ENCODE data around the gene ZNF746. TPM values are rescaled to one million over a fixed set of nuclear protein-coding genes. Genes with fewer than 3 reads are reported as not detected.

ZNF746 gene
- total RNA-seq, 2 experiments from 2014 or later, result 18.5 to 19.8 TPM

DNA sequence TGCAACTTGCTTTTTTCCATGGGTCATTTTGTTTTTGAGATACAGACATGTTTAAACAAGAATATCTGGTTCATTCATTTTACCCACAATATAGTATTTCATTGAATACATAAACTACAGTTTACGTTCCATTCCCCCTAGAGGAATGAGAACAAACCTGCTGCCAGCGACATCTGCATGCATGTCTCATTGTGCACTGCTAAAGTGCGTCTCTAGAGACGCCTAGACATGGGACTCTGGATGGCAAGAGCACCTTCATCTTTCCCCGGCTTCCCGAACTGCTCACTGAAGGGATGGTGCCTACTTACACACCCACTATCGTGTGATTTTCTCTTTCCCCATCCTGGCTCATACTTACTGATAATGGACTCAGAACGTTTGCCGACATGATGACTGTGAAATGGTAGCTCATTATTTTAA lies 35.5 kb downstream of the ZNF746 start:
- Mint-ChIP-seq H3K36me3 (ENCODE audit: low read depth) (no peaks in the 10 kb centered on the region), H3K4me3 (no peak overlapping the region), H3K27me3 (peaks cover 21% of the 10 kb centered on the region), H3K27ac (no peak overlapping the region), H3K9me3 (no peaks in the 10 kb centered on the region), H3K4me1 (peaks cover 18% of the 10 kb centered on the region)
- no peak for DNase-seq
- POLR2A ChIA-PET, result interaction anchor here (0.7 to 3.0 kb wide), 2 partner anchors 20 to 34 kb away, joined by 5 to 8 read pairs; no protein-coding TSS in a partner anchor
- CTCF ChIA-PET, result interaction anchor here (1.3 to 2.4 kb wide), 3 partner anchors 21 to 886 kb away, joined by 3 to 22 read pairs (median 20); no protein-coding TSS in a partner anchor

DNA sequence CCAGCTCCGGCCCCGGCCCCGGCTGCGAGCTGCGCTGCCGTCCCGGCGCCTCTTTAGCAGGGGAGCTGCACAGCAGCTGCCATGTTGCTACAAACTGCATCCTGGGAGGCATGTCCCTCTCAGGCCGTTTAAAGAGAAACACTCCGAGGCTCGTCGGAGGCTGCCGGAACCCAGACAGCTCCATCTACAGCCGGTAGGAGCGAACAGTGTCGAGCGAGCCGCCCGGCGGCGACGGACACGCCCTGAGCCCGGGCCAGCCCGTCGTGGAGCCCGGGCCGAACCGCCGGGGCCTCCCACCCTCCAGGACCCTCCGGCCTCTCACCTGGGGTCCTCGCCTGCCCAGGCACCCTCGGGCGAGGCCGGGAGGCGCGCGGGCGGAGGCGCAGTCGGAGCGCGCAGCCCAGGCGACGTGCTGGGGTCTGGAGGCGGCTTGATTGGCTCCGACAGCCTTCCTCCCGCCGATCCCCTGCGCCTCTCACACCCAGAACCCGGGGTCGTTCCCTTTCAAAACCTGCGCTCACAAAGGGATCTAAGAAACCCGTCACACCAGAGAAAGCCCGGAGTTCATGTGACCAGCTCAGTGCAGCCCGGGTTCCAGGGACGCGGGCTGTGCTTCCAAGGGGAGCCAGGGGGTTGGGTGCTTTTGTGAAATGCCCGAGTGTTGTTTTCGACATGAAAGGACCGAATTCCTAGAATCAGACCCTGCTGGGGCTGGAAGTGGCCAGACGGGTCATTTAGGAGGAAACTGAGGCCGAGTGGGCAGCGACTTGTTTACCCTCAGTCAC lies 36.9 kb downstream of the ZNF746 start, which contains the start of gene ZNF777:
TSS of gene ZNF777 (minus strand) at position 570 of the 785 bp plus-strand sequence. CDS start 5,040 bp downstream, outside the sequence.
- ChIA-PET POLR2A (interaction anchor here (0.9 to 3.0 kb wide), 10 partner anchors 9 to 377 kb away, joined by 3 to 8 read pairs (median 4); partner anchors contain the start of genes ZNF398, ZNF425, ZNF783 and ZNF862), CTCF (interaction anchor here (0.7 to 2.4 kb wide), 22 partner anchors 12 to 884 kb away, joined by 3 to 22 read pairs (median 4); partner anchors contain the start of genes ZNF425 and ZNF783)
- H3K4me1 Mint-ChIP-seq, result peaks cover 18% of the 10 kb centered on the region
- H3K27me3 Mint-ChIP-seq, result peaks cover 21% of the 10 kb centered on the region
- peak; percentile 87 for DNase-seq
- H3K9me3 Mint-ChIP-seq, result no peaks in the 10 kb centered on the region
- peak within 1 kb of the TSS; percentile 78 for H3K4me3 Mint-ChIP-seq
- peak within 1 kb of the TSS; percentile 57 for H3K27ac Mint-ChIP-seq
- no peaks in the 10 kb centered on the region for H3K36me3 Mint-ChIP-seq (ENCODE audit: low read depth)

DNA sequence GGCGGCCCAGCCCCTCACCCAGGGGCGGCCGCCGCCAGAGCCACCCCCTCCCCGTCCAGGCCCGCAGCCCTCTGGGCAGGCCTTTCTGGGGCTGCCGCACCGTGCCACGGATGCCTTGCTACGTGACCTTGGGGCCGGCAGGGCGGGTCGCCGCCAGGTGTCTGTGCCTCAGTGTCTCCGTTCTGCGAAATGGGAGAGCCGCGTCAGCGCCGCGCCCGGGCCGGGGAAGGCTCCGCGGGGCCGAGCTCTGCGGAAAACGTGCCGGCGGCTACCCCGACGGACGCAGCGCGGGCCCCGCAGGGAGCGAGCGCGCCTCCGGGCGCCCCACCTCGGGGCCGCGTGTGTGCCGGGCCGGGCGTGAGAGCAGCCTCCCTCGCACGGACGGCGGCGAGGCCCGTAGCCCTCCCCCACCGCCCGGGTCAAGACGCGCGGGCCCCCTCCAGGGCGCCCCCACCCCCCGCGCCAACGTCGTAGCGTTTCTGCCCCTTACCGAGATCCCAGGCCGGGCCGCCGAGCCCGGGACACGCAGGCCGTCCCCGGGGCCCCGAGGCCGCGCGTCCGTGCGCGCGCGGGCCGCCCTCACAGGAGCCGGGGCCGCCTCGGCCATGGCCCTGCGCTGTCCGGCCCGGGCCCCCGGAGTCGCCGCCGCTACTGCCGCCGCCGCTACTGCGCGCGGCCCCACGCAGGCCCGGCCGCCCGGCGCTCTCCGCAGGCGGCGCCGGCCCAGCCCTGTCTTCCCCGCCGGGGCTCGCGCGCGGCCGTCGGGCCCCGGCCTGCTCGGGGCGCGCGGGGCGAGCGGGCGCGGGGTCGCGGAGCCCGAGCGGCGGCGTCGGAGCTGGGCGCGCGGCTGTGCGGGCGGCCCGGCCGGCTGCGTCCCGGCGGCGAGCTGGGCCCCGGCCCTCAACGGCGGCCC lies 37.8 kb downstream of the ZNF746 start:
- no peak for DNase-seq
- peaks cover 5% of the 10 kb centered on the region for H3K36me3 Mint-ChIP-seq (ENCODE audit: low read depth)
- peaks cover 18% of the 10 kb centered on the region for H3K4me1 Mint-ChIP-seq
- H3K27me3 Mint-ChIP-seq, result peaks cover 20% of the 10 kb centered on the region
- POLR2A ChIA-PET, result interaction anchor here (0.6 to 3.0 kb wide), 10 partner anchors 8 to 378 kb away, joined by 3 to 8 read pairs (median 4); partner anchors contain the start of genes ZNF398, ZNF783 and ZNF862
- peak overlapping the region; percentile 44 for H3K4me3 Mint-ChIP-seq
- H3K27ac Mint-ChIP-seq, result no peak overlapping the region
- H3K9me3 Mint-ChIP-seq, result no peaks in the 10 kb centered on the region
- CTCF ChIA-PET, result interaction anchor here (0.7 to 2.4 kb wide), 18 partner anchors 16 to 454 kb away, joined by 3 to 22 read pairs (median 4); partner anchors contain the start of genes ZNF425 and ZNF783

DNA sequence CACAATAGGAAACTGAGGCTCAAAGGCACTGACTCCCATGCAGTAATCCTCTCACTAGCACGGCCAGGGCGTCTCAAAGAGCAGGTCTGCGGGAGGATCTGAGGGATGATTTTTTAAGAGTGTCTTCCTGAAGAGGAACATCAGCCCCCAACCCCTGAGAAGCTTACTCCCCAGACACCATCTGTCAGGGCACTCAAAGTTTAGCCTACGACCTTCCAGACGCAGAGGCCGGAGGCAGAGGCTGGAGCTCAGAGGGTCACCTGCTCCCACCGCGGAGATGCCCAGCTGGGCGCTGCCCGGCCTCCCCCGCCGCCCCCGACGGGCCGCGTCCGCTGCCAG lies 38.4 kb downstream of the ZNF746 start:
- Mint-ChIP-seq H3K27ac (no peak overlapping the region), H3K9me3 (no peaks in the 10 kb centered on the region), H3K36me3 (ENCODE audit: low read depth) (peaks cover 7% of the 10 kb centered on the region), H3K4me1 (peaks cover 18% of the 10 kb centered on the region), H3K27me3 (peaks cover 14% of the 10 kb centered on the region), H3K4me3 (peak overlapping the region; percentile 70)
- DNase-seq, result no peak
- ChIA-PET POLR2A (interaction anchor here (0.7 to 3.0 kb wide), 4 partner anchors 21 to 312 kb away, joined by 4 to 8 read pairs (median 4); partner anchors contain the start of gene ZNF398), CTCF (interaction anchor here (0.8 to 1.8 kb wide), 5 partner anchors 23 to 375 kb away, joined by 3 to 7 read pairs (median 4); no protein-coding TSS in a partner anchor)

DNA sequence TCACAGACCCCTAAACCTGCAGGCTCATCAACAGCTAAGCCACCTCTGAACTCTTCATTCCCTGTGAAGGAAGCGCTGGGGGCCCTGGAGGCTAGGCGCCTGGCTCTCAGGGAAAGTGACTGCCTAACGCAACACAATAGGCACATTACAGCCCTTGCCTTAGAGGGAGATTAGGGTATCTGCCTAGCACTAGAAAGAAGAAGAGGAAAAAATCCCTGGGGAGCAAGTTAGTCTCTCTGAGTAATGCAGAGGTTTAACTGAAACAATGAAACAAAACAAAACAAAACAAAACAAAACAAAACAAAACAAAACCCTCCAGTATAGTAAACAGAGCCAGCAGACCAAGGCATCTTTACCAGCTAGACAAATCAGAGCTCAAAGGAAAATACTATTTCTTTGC lies 39.4 kb downstream of the ZNF746 start:
- POLR2A ChIA-PET, result no interaction called here
- Mint-ChIP-seq H3K4me3 (peak overlapping the region; percentile 70), H3K27ac (no peak overlapping the region), H3K9me3 (no peaks in the 10 kb centered on the region), H3K36me3 (ENCODE audit: low read depth) (peaks cover 7% of the 10 kb centered on the region), H3K4me1 (peaks cover 18% of the 10 kb centered on the region), H3K27me3 (peaks cover 10% of the 10 kb centered on the region)
- DNase-seq, result no peak
- CTCF ChIA-PET, result interaction anchor here (1.0 to 1.1 kb wide), 4 partner anchors 34 to 305 kb away, joined by 3 to 4 read pairs (median 3); partner anchors contain the start of gene ZNF282

DNA sequence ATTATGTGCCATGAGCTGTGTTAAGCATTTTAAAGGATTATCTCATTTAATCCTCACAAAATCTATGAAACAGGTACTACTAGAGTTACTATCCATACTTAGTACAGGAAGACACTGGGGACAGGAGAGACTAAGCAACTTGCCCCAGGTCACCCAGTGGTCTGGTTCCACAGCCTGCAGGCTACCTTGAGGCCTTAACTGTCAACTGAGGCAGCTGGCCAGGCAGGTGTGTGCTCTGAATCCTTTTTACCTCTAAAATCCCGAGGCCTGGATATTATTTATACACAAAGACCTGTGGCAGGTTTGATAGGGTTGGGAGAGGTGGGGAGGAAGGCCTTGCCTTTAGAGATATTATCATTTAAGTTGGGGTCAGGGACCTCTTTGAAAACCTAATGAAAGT lies 39.8 kb downstream of the ZNF746 start:
- H3K27me3 Mint-ChIP-seq, result peaks cover 10% of the 10 kb centered on the region
- CTCF ChIA-PET, result interaction anchor here (1.1 kb wide), 2 partner anchors 34 to 263 kb away, joined by 3 read pairs; partner anchors contain the start of gene ZNF282
- DNase-seq, result no peak
- H3K36me3 Mint-ChIP-seq (ENCODE audit: low read depth), result peaks cover 7% of the 10 kb centered on the region
- peaks cover 20% of the 10 kb centered on the region for H3K4me1 Mint-ChIP-seq
- H3K9me3 Mint-ChIP-seq, result no peaks in the 10 kb centered on the region
- POLR2A ChIA-PET, result no interaction called here
- no peak overlapping the region for H3K4me3 Mint-ChIP-seq
- H3K27ac Mint-ChIP-seq, result no peak overlapping the region

DNA sequence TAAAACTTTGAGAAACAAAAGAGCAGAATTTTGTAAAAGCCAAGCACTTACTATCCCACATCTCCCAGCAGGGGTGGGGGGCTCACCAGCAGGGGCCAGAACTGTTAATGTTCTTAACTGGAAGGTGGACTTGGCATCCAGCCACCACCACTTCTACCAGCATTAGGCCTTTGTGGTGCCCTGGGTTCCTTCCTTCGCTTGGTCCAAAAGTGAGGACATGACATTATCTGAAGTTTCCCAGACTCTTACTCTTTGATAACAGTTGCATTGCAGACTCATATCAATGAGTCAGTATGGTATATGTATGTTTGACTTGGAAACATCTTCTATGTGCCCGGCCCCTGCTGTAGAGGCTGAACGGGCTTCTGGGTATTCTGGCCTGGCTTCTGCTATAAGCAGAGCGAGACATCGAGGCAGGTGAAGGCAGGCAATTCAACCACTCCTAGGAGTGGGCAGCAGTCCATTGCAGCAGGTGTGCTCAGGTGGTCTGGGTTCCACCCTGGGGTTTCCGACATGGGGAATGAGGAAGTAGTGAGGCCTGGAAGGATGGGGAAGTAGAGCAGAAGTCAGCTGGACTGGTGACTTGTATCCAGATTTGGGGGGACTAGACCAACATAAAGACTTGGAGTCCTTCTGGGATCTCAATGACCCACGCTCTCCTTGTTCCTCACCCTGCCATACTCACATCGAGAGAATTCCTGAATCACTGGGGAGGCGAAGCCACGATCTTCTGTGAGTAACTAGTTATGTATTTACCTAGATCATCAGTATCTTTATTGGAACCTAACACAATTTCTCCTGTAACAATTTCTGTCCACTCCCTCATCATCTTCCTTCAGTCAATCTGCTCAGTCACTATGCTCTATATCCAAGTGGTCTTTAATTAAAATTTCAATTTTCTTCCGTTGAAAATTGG lies 40.8 kb downstream of the ZNF746 start:
- Mint-ChIP-seq H3K9me3 (no peaks in the 10 kb centered on the region), H3K27me3 (peaks cover 3% of the 10 kb centered on the region), H3K36me3 (ENCODE audit: low read depth) (peaks cover 7% of the 10 kb centered on the region), H3K4me3 (no peak overlapping the region), H3K4me1 (peaks cover 21% of the 10 kb centered on the region), H3K27ac (no peak overlapping the region)
- ChIA-PET POLR2A (no interaction called here), CTCF (interaction anchor here (1.1 kb wide), 1 partner anchor 33 kb away, joined by 3 read pairs; no protein-coding TSS in a partner anchor)
- peak; percentile 6 for DNase-seq

DNA sequence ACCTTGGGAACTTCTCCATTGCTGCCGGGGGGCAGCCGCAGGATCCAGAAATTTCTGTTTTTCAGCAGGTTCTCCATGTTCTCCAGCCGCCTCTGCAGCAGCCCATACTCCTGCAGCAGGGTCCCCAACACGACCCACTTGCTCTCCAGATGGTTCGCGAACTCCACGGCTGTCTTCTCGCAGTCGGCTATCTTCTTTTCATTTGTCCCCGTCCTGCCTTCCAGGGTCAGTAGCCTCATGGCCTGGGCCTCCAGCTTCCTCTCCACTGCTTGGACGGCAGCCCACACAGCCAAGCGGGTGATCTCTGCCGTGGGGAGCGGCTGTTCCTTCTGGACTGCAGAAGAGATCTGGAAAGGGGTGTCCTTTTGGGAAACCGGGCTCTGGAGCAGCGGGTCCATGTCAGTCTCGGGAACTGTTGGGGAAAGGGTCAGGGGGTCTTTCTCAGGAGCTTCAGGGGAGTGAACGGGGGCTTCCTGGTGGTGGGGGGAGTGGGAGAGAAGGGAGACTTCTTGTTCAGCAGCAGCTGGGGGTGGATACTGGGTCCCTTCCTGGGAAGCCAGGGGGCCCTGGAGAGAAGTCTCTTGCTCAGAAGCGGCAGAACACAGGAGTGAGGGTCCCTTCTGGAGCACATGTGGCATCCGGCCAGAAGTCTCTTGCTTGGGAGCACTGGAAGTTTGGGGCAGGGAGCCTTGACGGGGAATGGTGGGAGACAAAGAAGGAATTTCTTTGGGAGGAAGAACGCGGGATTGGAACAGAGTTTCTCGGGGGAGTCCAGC lies 42.2 kb downstream of the ZNF746 start:
- Mint-ChIP-seq H3K4me1 (peaks cover 16% of the 10 kb centered on the region), H3K9me3 (no peaks in the 10 kb centered on the region), H3K4me3 (no peak overlapping the region), H3K36me3 (ENCODE audit: low read depth) (peaks cover 15% of the 10 kb centered on the region), H3K27me3 (no peaks in the 10 kb centered on the region), H3K27ac (no peak overlapping the region)
- ChIA-PET POLR2A (no interaction called here), CTCF (no interaction called here)
- DNase-seq, result peak; percentile 11

DNA sequence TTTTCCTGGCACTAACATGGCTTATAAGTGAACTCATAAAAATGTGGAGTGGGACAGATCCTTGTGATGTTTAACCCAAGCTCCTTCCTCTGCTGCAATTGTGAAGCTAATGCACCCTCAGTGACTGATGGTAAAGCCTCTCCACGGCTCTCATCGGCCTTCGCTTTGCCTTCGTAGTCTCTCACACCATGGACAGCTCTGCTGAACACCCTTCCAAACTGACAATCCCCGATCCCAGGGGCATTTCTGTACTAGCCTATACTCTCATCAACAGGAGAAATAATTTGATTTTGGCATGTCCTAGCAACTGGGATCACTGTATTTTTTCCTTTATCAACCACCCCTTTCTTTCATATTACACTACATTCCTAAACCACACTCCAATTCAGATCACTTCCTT lies 42.9 kb downstream of the ZNF746 start:
- ChIA-PET CTCF (no interaction called here), POLR2A (no interaction called here)
- no peaks in the 10 kb centered on the region for H3K27me3 Mint-ChIP-seq
- no peak overlapping the region for H3K4me3 Mint-ChIP-seq
- peaks cover 16% of the 10 kb centered on the region for H3K4me1 Mint-ChIP-seq
- no peak overlapping the region for H3K27ac Mint-ChIP-seq
- H3K36me3 Mint-ChIP-seq (ENCODE audit: low read depth), result peaks cover 21% of the 10 kb centered on the region
- DNase-seq, result peak; percentile 9
- H3K9me3 Mint-ChIP-seq, result no peaks in the 10 kb centered on the region

DNA sequence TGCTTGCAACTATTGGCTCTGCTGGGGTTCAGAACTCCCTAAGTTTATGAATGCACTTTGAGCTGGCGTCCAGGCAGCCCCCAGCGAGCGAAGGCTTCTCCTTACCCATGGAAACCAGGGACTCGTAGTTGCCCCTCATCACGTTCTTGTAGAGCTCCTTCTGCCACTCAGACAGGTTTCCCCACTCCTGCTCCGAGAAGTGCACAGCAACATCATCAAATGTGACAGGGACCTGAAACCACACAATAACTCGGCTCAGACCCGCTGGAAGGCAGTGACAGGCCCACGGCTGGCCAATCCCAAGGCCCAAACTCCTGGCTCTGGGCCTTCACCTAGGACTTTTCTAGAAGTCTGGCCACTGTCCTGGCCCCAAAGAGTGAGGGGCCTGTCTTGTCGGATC lies 43.6 kb downstream of the ZNF746 start:
- ChIA-PET POLR2A (no interaction called here), CTCF (no interaction called here)
- H3K36me3 Mint-ChIP-seq (ENCODE audit: low read depth), result peaks cover 28% of the 10 kb centered on the region

DNA sequence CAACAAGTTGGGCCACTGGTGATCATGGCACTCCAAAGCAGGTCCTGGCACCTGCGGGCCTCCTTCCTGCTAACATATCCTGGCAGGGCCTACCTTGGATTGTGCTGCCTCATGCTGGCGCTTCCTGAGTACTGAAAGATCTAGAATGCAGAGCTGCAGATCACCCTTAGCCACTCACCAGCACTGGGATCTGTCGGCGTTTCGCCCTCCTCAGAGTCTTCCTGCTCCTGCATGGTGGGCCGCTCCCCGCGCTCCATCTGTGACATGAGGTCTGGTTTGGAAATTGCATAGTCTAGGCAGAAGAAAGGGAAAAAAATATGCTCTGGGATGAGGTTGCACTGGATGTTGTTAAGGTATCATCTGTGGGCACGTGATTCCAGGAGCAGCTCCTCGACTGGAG lies 46.8 kb downstream of the ZNF746 start:
- H3K27me3 Mint-ChIP-seq, result no peaks in the 10 kb centered on the region
- H3K36me3 Mint-ChIP-seq (ENCODE audit: low read depth), result peaks cover 48% of the 10 kb centered on the region
- H3K9me3 Mint-ChIP-seq, result no peaks in the 10 kb centered on the region
- CTCF ChIA-PET, result no interaction called here
- no peak overlapping the region for H3K4me3 Mint-ChIP-seq
- peak; percentile 9 for DNase-seq
- H3K27ac Mint-ChIP-seq, result no peak overlapping the region
- peaks cover 4% of the 10 kb centered on the region for H3K4me1 Mint-ChIP-seq
- POLR2A ChIA-PET, result interaction anchor here (1.5 kb wide), 1 partner anchor 10 kb away, joined by 3 read pairs; the partner anchor contains the start of gene ZNF777

More for the DNA sequence above, 43.6 kb downstream of the ZNF746 start:
- DNase-seq, result peak; percentile 14
- Mint-ChIP-seq H3K4me1 (peaks cover 15% of the 10 kb centered on the region), H3K27me3 (no peaks in the 10 kb centered on the region), H3K4me3 (no peak overlapping the region), H3K27ac (no peak overlapping the region), H3K9me3 (no peaks in the 10 kb centered on the region)
